GM19099 (cell line): ENCODE results near the gene UHRF1.

ENCODE experiments used
- POLR2A ChIP-seq: IDR thresholded peaks from 3 replicates; pipeline ENCODE4 v1.6.1; 2011; ENCODE audit warnings: low read depth; ENCODE audit not compliant: insufficient read length; ENCODE audit errors: extremely low read depth

UHRF1 gene

GRCh38 chr19:4967738-4968461 is 58.6 kb downstream of the UHRF1 start:
- no peak for TF ChIP-seq POLR2A

GRCh38 chr19:4968462-4969291 is 59.4 kb downstream of the UHRF1 start, which contains the start of gene KDM4B:
Gene KDM4B, plus strand, starts transcription at chr19:4969113. Its CDS starts 63,778 bp downstream, at chr19:5032891.
- peak; percentile 99 for TF ChIP-seq POLR2A

GRCh38 chr19:4969292-4969771 is 60.0 kb downstream of the UHRF1 start:
- no peak for TF ChIP-seq POLR2A

- TF ChIP-seq POLR2A, result peak; percentile 14
Observed at GRCh38 chr19:4969772-4970531, 60.7 kb downstream of the UHRF1 start.

GRCh38 chr19:4970558-4971423 is 61.5 kb downstream of the UHRF1 start:
- TF ChIP-seq POLR2A, result no peak

GRCh38 chr19:4971424-4971793 is 62.1 kb downstream of the UHRF1 start:
- TF ChIP-seq POLR2A, result no peak

GRCh38 chr19:4971816-4972495 is 62.7 kb downstream of the UHRF1 start:
- TF ChIP-seq POLR2A, result no peak

GRCh38 chr19:4972509-4973230 is 63.4 kb downstream of the UHRF1 start:
- TF ChIP-seq POLR2A, result no peak

GRCh38 chr19:4974880-4975469 is 65.7 kb downstream of the UHRF1 start:
- no peak for TF ChIP-seq POLR2A

- no peak for TF ChIP-seq POLR2A
Observed at GRCh38 chr19:4976401-4977298, 67.3 kb downstream of the UHRF1 start.

- TF ChIP-seq POLR2A, result no peak
Observed at GRCh38 chr19:4977299-4978174, 68.2 kb downstream of the UHRF1 start.
